Measurements from ENCODE around the gene MS4A5. TPM values are rescaled to one million over a fixed set of nuclear protein-coding genes. Genes with fewer than 3 reads are reported as not detected.
"Not testable (repeated sequence)": the region's sequence is repeated elsewhere in the genome, so short reads cannot be mapped to it uniquely, and the experiment has no call there.

The MS4A5 gene
- polyA plus RNA-seq, 1 donor from 2014 or later = not detected

DNA sequence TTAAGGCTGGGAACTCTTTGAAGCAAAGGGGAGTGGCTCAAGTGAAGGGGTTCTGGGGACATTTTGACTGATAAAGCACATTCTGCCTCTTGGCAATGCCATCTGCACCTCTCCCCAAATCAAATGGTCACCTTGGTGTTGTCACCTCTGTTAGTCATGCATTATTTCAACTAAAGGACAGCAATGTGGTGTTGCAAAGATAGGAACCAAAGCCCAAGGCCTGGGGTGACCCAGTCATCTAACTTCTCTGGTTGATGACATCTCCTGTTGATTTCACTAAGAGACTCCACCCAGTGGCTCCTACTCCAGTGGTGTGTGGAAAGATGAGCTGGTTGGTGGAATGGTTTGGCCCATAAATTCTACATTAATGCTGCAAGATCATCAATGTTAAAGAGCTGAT is 18.5 kb downstream of the MS4A5 start:
- H3K9me2 ChIP-seq (ENCODE audit: insufficient read depth, low read length) = no peaks in the 10 kb centered on the region
- TF ChIP-seq POLR2AphosphoS5 (IDR thresholded peaks at IDR 0.05) (no peak), EZH2 (IDR thresholded peaks at IDR 0.05; ENCODE audit: borderline replicate concordance, insufficient read depth, low read length, poor library complexity, severe bottlenecking) (no peak), REST (IDR thresholded peaks at IDR 0.05; ENCODE audit: borderline replicate concordance) (no peak), SMC3 (conservative IDR thresholded peaks at IDR 0.05; ENCODE audit: poor library complexity) (no peak), RAD21 (conservative IDR thresholded peaks at IDR 0.05) (no peak), EP300 (conservative IDR thresholded peaks at IDR 0.05; ENCODE audit: poor library complexity, severe bottlenecking) (no peak), TAF1 (IDR thresholded peaks at IDR 0.05; ENCODE audit: low read depth) (no peak), MXI1 (conservative IDR thresholded peaks at IDR 0.05; ENCODE audit: poor library complexity, severe bottlenecking) (no peak), CTCF (IDR thresholded peaks at IDR 0.05; ENCODE audit: poor library complexity, severe bottlenecking) (no peak)

DNA sequence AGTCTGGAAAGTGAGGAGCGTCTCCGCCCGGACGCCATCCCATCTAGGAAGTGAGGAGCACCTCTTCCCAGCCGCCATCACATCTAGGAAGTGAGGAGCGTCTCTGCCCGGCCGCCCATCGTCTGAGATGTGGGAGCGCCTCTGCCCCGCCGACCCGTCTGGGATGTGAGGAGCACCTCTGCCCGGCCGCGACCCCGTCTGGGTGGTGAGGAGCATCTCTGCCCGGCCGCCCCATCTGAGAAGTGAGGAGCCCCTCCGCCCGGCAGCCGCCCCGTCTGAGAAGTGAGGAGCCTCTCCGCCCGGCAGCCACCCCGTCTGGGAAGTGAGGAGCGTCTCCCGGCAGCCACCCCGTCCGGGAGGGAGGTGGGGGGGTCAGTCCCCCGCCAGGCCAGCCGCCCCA is 21.8 kb downstream of the MS4A5 start:
- H3K27ac ChIP-seq (ENCODE audit: low read length); H3F3A ChIP-seq (ENCODE audit: insufficient read depth, low read length, poor library complexity, severe bottlenecking); H3K4me3 ChIP-seq (ENCODE audit: low read length); H3K27me3 ChIP-seq (ENCODE audit: insufficient read depth, low read depth, low read length); H3K36me3 ChIP-seq (ENCODE audit: insufficient read depth, low read length); H3K9me3 ChIP-seq (ENCODE audit: low read length); H3K9ac ChIP-seq (ENCODE audit: low read length); H3K79me2 ChIP-seq (replicated peaks; ENCODE audit: insufficient read depth, low read length); H3K4me2 ChIP-seq (ENCODE audit: low read length); H3K9me2 ChIP-seq (ENCODE audit: insufficient read depth, low read length); H2AFZ ChIP-seq (ENCODE audit: low read depth, low read length); H4K20me1 ChIP-seq (ENCODE audit: insufficient read depth): not testable (repeated sequence)

More for the DNA sequence above, 18.5 kb downstream of the MS4A5 start:
- no peaks in the 10 kb centered on the region for H3K36me3 ChIP-seq (ENCODE audit: insufficient read depth, low read length)
- H3K4me3 ChIP-seq (ENCODE audit: low read length) = no peak overlapping the region
- no peak overlapping the region for H3K9ac ChIP-seq (ENCODE audit: low read length)
- H2AFZ ChIP-seq (ENCODE audit: low read depth, low read length) = no peak overlapping the region
- no peaks in the 10 kb centered on the region for H3K79me2 ChIP-seq (replicated peaks; ENCODE audit: insufficient read depth, low read length)
- no peaks in the 10 kb centered on the region for H3K9me3 ChIP-seq (ENCODE audit: low read length)
- no peak overlapping the region for H3K27ac ChIP-seq (ENCODE audit: low read length)
- no peaks in the 10 kb centered on the region for H4K20me1 ChIP-seq (ENCODE audit: insufficient read depth)
- H3K4me2 ChIP-seq (ENCODE audit: low read length) = no peak overlapping the region
- no peaks in the 10 kb centered on the region for H3K27me3 ChIP-seq (ENCODE audit: insufficient read depth, low read depth, low read length)
- no peaks in the 10 kb centered on the region for H3F3A ChIP-seq (ENCODE audit: insufficient read depth, low read length, poor library complexity, severe bottlenecking)

- no peak overlapping the region for H3K27ac ChIP-seq (ENCODE audit: low read length)
- TF ChIP-seq EP300 (conservative IDR thresholded peaks at IDR 0.05; ENCODE audit: poor library complexity, severe bottlenecking) (no peak), EZH2 (IDR thresholded peaks at IDR 0.05; ENCODE audit: borderline replicate concordance, insufficient read depth, low read length, poor library complexity, severe bottlenecking) (no peak), SMC3 (conservative IDR thresholded peaks at IDR 0.05; ENCODE audit: poor library complexity) (no peak), REST (IDR thresholded peaks at IDR 0.05; ENCODE audit: borderline replicate concordance) (no peak), CTCF (IDR thresholded peaks at IDR 0.05; ENCODE audit: poor library complexity, severe bottlenecking) (no peak), POLR2AphosphoS5 (IDR thresholded peaks at IDR 0.05) (no peak), TAF1 (IDR thresholded peaks at IDR 0.05; ENCODE audit: low read depth) (no peak), RAD21 (conservative IDR thresholded peaks at IDR 0.05) (no peak), MXI1 (conservative IDR thresholded peaks at IDR 0.05; ENCODE audit: poor library complexity, severe bottlenecking) (no peak)
- no peaks in the 10 kb centered on the region for H3F3A ChIP-seq (ENCODE audit: insufficient read depth, low read length, poor library complexity, severe bottlenecking)
- no peaks in the 10 kb centered on the region for H3K9me3 ChIP-seq (ENCODE audit: low read length)
- no peaks in the 10 kb centered on the region for H3K27me3 ChIP-seq (ENCODE audit: insufficient read depth, low read depth, low read length)
- H3K4me2 ChIP-seq (ENCODE audit: low read length) = no peak overlapping the region
- H3K36me3 ChIP-seq (ENCODE audit: insufficient read depth, low read length) = no peaks in the 10 kb centered on the region
- no peaks in the 10 kb centered on the region for H4K20me1 ChIP-seq (ENCODE audit: insufficient read depth)
- H3K9ac ChIP-seq (ENCODE audit: low read length) = no peak overlapping the region
- H3K79me2 ChIP-seq (replicated peaks; ENCODE audit: insufficient read depth, low read length) = no peaks in the 10 kb centered on the region
- no peaks in the 10 kb centered on the region for H3K9me2 ChIP-seq (ENCODE audit: insufficient read depth, low read length)
- H3K4me3 ChIP-seq (ENCODE audit: low read length) = no peak overlapping the region
- H2AFZ ChIP-seq (ENCODE audit: low read depth, low read length) = no peak overlapping the region
Observed at GRCh38 chr11:60454212-60454611, 24.8 kb downstream of the MS4A5 start.
